Type B pancreatic cell (in vitro differentiated cells): Measurements from ENCODE around the gene TGDS. TPM values are rescaled to one million over a fixed set of nuclear protein-coding genes. Genes with fewer than 3 reads are reported as not detected.
A peak's percentile ranks its signal among the peaks of the same experiment; 100 is the strongest.
"Not testable (repeated sequence)": the region's sequence is repeated elsewhere in the genome, so short reads cannot be mapped to it uniquely, and the experiment has no call there.

Source experiments
- DNase-seq: peaks from one replicate; pipeline ENCODE4 v3.0.0; 2021; ENCODE audit warnings: mixed read lengths; ENCODE audit not compliant: unreplicated experiment; ENCODE audit errors: extremely low spot score
- H3K27ac Mint-ChIP-seq: 2 replicates; pipeline ENCODE4 v1.8.0; 2021; ENCODE audit warnings: mild to moderate bottlenecking, mixed read lengths
- H3K27me3 Mint-ChIP-seq: 2 replicates; pipeline ENCODE4 v1.8.0; 2021; ENCODE audit warnings: mixed read lengths
- H3K36me3 Mint-ChIP-seq: 2 replicates; pipeline ENCODE4 v1.8.0; 2021; ENCODE audit warnings: mixed read lengths
- H3K4me1 Mint-ChIP-seq: one replicate; pipeline ENCODE4 v1.8.0; 2021; ENCODE audit warnings: mixed read lengths; ENCODE audit not compliant: unreplicated experiment
- H3K4me3 Mint-ChIP-seq: 2 replicates; pipeline ENCODE4 v1.8.0; 2021; ENCODE audit warnings: mild to moderate bottlenecking, mixed read lengths
- H3K9me3 Mint-ChIP-seq: 2 replicates; pipeline ENCODE4 v1.8.0; 2021; ENCODE audit warnings: mixed read lengths
- CTCF ChIP-seq: fragments of 200-600 bp; sonication (generic); conservative IDR thresholded peaks from 2 replicates; pipeline ENCODE4 v1.5.0; 2021; ENCODE audit warnings: antibody characterized with exemption, mild to moderate bottlenecking
- total RNA-seq: library from RNA; stranded (reverse); gene quantifications from 2 replicates; pipeline ENCODE4 v1.2.1, GENCODE V29; 2021; ENCODE audit warnings: low replicate concordance

TGDS gene
- total RNA-seq, 1 donor from 2014 or later = 11.7 TPM

DNA sequence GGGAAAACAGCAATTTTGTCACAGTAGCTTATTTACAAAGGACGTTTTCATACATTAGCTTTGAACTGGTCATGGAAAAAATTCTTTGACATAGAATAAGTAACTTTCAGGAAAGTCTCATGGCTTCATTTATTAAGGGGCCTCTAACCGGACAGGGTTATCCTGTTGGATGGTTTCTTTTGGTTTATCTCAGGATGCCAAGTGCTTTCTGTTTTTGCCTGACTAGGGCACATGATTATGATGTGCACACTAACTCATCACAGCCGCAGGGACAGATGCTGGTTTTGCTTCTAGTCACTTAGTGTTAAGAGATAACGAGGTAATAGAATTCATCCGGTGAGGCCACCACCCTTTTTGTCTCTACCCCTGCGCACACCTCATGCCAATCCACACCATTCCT, 53.0 kb downstream of the TGDS start:
- Mint-ChIP-seq H3K4me1 (peaks cover 5% of the 10 kb centered on the region), H3K27ac (no peak overlapping the region), H3K4me3 (peak overlapping the region; percentile 21), H3K27me3 (peaks cover 7% of the 10 kb centered on the region), H3K9me3 (no peaks in the 10 kb centered on the region), H3K36me3 (no peaks in the 10 kb centered on the region)
- TF ChIP-seq CTCF = no peak
- DNase-seq = no peak

GRCh38 chr13:94537740-94538630, 58.0 kb downstream of the TGDS start:
- peak overlapping the region; percentile 61 for H3K4me3 Mint-ChIP-seq
- no peak for TF ChIP-seq CTCF
- H3K9me3 Mint-ChIP-seq = peaks cover 5% of the 10 kb centered on the region
- H3K27me3 Mint-ChIP-seq = peaks cover 7% of the 10 kb centered on the region
- H3K27ac Mint-ChIP-seq = peak overlapping the region; percentile 93
- H3K4me1 Mint-ChIP-seq = no peaks in the 10 kb centered on the region
- no peak for DNase-seq
- no peaks in the 10 kb centered on the region for H3K36me3 Mint-ChIP-seq

DNA sequence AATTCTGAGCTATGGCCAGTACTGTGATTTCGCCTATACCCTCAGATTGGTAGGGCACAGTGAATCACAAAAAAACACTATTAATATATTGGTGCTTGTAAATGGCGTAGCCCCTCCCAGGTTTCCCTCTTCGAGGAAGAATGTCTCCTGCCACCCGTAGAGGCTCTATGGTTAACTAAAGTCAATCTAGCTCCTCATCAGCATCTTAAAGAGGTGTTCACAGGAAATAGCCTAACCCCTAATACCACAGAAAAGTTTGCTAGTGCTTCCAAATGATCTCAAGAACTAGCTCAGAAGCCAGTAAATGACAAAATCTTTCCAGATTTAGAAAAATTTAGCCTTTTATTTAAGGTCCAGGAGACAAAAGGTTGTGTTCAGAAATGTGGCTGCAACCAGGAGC, 60.2 kb downstream of the TGDS start:
- H3K27ac Mint-ChIP-seq = peak overlapping the region; percentile 94

GRCh38 chr13:94535231-94535630, 60.7 kb downstream of the TGDS start:
- H3K4me1 Mint-ChIP-seq = no peaks in the 10 kb centered on the region

More for the DNA sequence above, 60.2 kb downstream of the TGDS start:
- H3K4me1 Mint-ChIP-seq = no peaks in the 10 kb centered on the region
- H3K4me3 Mint-ChIP-seq = no peak overlapping the region
- H3K27me3 Mint-ChIP-seq = peaks cover 7% of the 10 kb centered on the region
- no peaks in the 10 kb centered on the region for H3K36me3 Mint-ChIP-seq
- TF ChIP-seq CTCF = no peak
- no peak for DNase-seq
- H3K9me3 Mint-ChIP-seq = peaks cover 5% of the 10 kb centered on the region

DNA sequence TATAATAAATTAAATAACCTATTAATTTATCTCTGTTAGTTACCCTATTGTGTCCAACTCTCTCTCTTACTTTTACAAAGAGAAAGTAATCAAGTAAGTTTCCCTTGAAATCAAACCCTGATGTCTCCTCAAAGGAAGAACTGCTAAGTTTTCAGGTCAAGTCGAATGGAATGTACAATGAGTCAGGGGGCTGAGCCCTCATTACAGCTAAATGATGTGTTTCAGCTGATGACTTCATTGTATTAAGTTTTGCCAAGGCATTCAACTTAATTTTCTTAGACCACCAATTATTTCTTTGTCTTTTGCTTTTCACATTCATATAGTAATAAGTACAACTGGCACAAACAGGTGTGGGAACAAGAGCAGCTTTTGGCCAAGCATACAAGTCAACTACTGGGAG, 61.8 kb downstream of the TGDS start:
- H3K27ac Mint-ChIP-seq = peak overlapping the region; percentile 94
- H3K9me3 Mint-ChIP-seq = peaks cover 9% of the 10 kb centered on the region
- DNase-seq = no peak
- TF ChIP-seq CTCF = no peak
- no peaks in the 10 kb centered on the region for H3K4me1 Mint-ChIP-seq
- H3K27me3 Mint-ChIP-seq = peaks cover 7% of the 10 kb centered on the region
- no peaks in the 10 kb centered on the region for H3K36me3 Mint-ChIP-seq
- H3K4me3 Mint-ChIP-seq = no peak overlapping the region

More at GRCh38 chr13:94535231-94535630, 60.7 kb downstream of the TGDS start:
- Mint-ChIP-seq H3K27ac (peak overlapping the region; percentile 94), H3K9me3 (peaks cover 5% of the 10 kb centered on the region), H3K36me3 (no peaks in the 10 kb centered on the region), H3K27me3 (peaks cover 7% of the 10 kb centered on the region), H3K4me3 (peak overlapping the region; percentile 63)
- DNase-seq = no peak
- TF ChIP-seq CTCF = no peak

GRCh38 chr13:94532278-94532677, 63.7 kb downstream of the TGDS start:
- not testable (repeated sequence) for H3K4me3 Mint-ChIP-seq, H3K4me1 Mint-ChIP-seq, H3K27ac Mint-ChIP-seq, H3K27me3 Mint-ChIP-seq, H3K36me3 Mint-ChIP-seq, DNase-seq, H3K9me3 Mint-ChIP-seq

GRCh38 chr13:94526956-94527355, 69.0 kb downstream of the TGDS start:
- H3K4me1 Mint-ChIP-seq, H3K9me3 Mint-ChIP-seq, H3K4me3 Mint-ChIP-seq: not testable (repeated sequence)

More at GRCh38 chr13:94526956-94527355, 69.0 kb downstream of the TGDS start:
- not testable (repeated sequence) for H3K27ac Mint-ChIP-seq, H3K27me3 Mint-ChIP-seq, DNase-seq, H3K36me3 Mint-ChIP-seq
